ENCODE results near the gene ACOT9. TPM values are rescaled to one million over a fixed set of nuclear protein-coding genes. Genes with fewer than 3 reads are reported as not detected.
"Not testable (repeated sequence)": the region's sequence is repeated elsewhere in the genome, so short reads cannot be mapped to it uniquely, and the experiment has no call there.

Gene ACOT9
- total RNA-seq, 2 experiments from 2014 or later, result 46.8 to 49.7 TPM

DNA sequence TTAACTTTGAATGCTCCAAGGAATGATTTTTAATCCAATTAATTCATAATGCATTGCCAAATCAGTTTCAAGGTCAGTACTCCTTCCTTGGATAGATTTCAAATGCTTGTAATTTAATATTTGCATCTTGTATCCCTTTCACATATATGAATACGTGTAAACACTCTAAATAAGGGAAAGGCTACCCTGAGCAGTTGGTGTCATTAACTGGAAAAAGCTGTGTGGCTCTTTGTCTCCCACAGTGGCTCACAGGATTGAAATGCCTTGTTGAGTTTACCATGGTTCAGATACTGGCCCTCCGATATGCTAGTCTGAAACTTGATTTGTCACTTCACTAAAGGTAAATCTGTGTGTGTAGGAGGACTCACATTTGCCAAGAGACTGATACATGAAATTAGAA lies 16.7 kb upstream of the ACOT9 start:
- Mint-ChIP-seq H3K27me3 (ENCODE audit: low read depth) (no peaks in the 10 kb centered on the region), H3K4me3 (no peak overlapping the region), H3K9me3 (peaks cover 1% of the 10 kb centered on the region), H3K27ac (no peak overlapping the region), H3K4me1 (ENCODE audit: low read depth) (peaks cover 8% of the 10 kb centered on the region), H3K36me3 (ENCODE audit: low read depth) (no peaks in the 10 kb centered on the region)
- intact Hi-C loops (cut with micrococcal nuclease), result no loop called here
- DNase-seq, result no peak
- CTCF ChIA-PET, result interaction anchor here (0.6 kb wide), 1 partner anchor 128 kb away, joined by 3 read pairs; no protein-coding TSS in a partner anchor

DNA sequence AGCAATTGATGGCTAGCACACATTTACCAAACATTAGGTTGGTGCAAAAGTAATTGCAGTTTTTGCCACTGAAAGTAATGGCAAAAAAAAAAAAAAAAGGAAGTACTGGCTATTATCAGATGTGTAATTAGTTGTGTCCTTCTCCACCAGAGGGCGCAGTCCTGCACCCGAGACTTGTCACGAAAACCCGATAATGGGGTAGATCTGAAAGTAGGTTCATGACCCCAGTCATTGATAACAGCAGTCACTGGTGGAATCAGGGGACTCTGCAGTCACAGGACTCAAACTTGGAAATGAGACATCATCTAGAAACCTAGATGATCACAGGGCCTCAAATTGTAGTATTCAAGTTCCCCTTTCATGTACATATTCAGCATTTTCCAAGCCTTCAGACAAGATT lies 13.1 kb upstream of the ACOT9 start:
- CTCF ChIA-PET, result interaction anchor here (1.0 to 2.9 kb wide), 2 partner anchors 9 to 146 kb away, joined by 3 to 19 read pairs; no protein-coding TSS in a partner anchor
- Mint-ChIP-seq H3K4me3 (peak overlapping the region; percentile 24), H3K9me3 (no peaks in the 10 kb centered on the region), H3K27ac (peak overlapping the region; percentile 66), H3K4me1 (ENCODE audit: low read depth) (peaks cover 8% of the 10 kb centered on the region), H3K36me3 (ENCODE audit: low read depth) (no peaks in the 10 kb centered on the region), H3K27me3 (ENCODE audit: low read depth) (no peaks in the 10 kb centered on the region)
- peak; percentile 75 for DNase-seq
- intact Hi-C loops (cut with micrococcal nuclease), result loop anchor here (1.0 kb wide), 6 partner anchors 13 to 298 kb away; partner anchors contain the start of genes ACOT9 and EIF2S3

GRCh38 chrX:23754664-23755063 lies 11.6 kb upstream of the ACOT9 start:
- DNase-seq, result no peak
- intact Hi-C loops (cut with micrococcal nuclease), result no loop called here
- no peak overlapping the region for H3K27ac Mint-ChIP-seq
- no peaks in the 10 kb centered on the region for H3K27me3 Mint-ChIP-seq (ENCODE audit: low read depth)
- H3K4me1 Mint-ChIP-seq (ENCODE audit: low read depth), result peaks cover 8% of the 10 kb centered on the region
- no peak overlapping the region for H3K4me3 Mint-ChIP-seq
- H3K36me3 Mint-ChIP-seq (ENCODE audit: low read depth), result no peaks in the 10 kb centered on the region
- CTCF ChIA-PET, result interaction anchor here (0.9 to 1.0 kb wide), 2 partner anchors 29 to 152 kb away, joined by 3 to 4 read pairs; partner anchors contain the start of gene SAT1
- no peaks in the 10 kb centered on the region for H3K9me3 Mint-ChIP-seq

DNA sequence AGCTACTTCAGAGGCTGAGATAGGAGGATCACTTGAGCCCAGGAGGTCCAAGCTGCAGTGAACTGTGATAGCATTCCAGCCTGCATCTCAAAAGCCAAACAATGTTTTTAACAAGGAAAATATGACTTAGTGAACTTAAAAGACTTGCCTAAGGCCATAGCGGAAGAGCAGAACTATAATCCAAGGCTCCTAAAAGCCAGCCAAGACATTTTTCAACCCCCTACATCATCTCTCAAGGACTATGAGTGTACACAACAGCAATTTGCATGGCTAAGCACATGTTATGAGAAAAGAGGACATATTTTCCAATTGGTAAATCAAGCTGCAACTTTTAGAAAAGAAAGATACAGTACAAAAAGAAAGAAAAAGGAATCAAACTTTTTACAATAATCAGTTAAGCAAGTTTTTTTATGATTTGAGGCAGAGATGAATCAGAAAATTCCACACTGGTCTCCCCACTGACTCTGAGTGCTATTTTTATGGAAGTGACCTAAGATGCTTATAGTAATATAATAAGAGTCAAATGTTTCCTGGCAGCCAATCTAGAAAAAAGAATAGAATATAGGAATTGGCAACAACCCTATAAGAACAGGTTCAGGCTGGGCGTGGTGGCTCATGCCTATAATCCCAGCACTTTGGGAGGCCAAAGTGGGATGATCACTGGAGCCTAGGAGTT lies 9.8 kb upstream of the ACOT9 start:
- Mint-ChIP-seq H3K9me3 (no peaks in the 10 kb centered on the region), H3K27ac (no peak overlapping the region), H3K27me3 (ENCODE audit: low read depth) (no peaks in the 10 kb centered on the region), H3K4me3 (no peak overlapping the region), H3K36me3 (ENCODE audit: low read depth) (no peaks in the 10 kb centered on the region), H3K4me1 (ENCODE audit: low read depth) (peaks cover 8% of the 10 kb centered on the region)
- intact Hi-C loops (cut with micrococcal nuclease), result no loop called here
- DNase-seq, result no peak
- CTCF ChIA-PET, result interaction anchor here (0.9 to 2.0 kb wide), 2 partner anchors 149 kb away, joined by 3 to 8 read pairs; no protein-coding TSS in a partner anchor

GRCh38 chrX:23749576-23749975 lies 6.5 kb upstream of the ACOT9 start:
- intact Hi-C loops (cut with micrococcal nuclease), result no loop called here
- Mint-ChIP-seq H3K9me3 (no peaks in the 10 kb centered on the region), H3K27me3 (ENCODE audit: low read depth) (no peaks in the 10 kb centered on the region), H3K4me3 (no peak overlapping the region), H3K36me3 (ENCODE audit: low read depth) (no peaks in the 10 kb centered on the region), H3K27ac (no peak overlapping the region), H3K4me1 (ENCODE audit: low read depth) (peaks cover 4% of the 10 kb centered on the region)
- no peak for DNase-seq
- CTCF ChIA-PET, result no interaction called here

DNA sequence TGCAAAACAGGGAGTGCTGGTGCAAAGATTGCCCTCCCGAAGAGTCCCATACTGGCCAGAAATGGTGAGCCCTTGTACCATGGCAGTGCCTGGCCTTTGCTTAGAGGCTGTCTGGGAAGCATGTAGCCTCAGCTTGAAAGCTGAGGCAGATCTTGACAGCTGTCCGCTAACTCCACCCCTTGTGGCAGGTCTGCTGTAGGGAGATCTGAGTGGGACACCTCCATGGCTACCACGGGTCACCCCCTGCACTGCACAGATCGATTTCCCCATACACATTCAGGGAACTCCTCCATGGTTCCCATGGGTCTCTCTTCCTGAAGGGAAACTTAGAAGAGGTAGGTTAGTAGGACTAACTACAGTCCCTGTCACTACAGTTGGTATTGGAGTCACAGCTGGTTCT lies 6.1 kb upstream of the ACOT9 start:
- no peak overlapping the region for H3K27ac Mint-ChIP-seq
- intact Hi-C loops (cut with micrococcal nuclease), result no loop called here
- no peaks in the 10 kb centered on the region for H3K27me3 Mint-ChIP-seq (ENCODE audit: low read depth)
- DNase-seq, result no peak
- H3K4me1 Mint-ChIP-seq (ENCODE audit: low read depth), result peaks cover 4% of the 10 kb centered on the region
- no peaks in the 10 kb centered on the region for H3K36me3 Mint-ChIP-seq (ENCODE audit: low read depth)
- no peaks in the 10 kb centered on the region for H3K9me3 Mint-ChIP-seq
- CTCF ChIA-PET, result no interaction called here
- H3K4me3 Mint-ChIP-seq, result no peak overlapping the region

- no peak overlapping the region for H3K4me3 Mint-ChIP-seq
- CTCF ChIA-PET, result no interaction called here
- H3K36me3 Mint-ChIP-seq (ENCODE audit: low read depth), result peaks cover 3% of the 10 kb centered on the region
- H3K27me3 Mint-ChIP-seq (ENCODE audit: low read depth), result no peaks in the 10 kb centered on the region
- no peak overlapping the region for H3K27ac Mint-ChIP-seq
- DNase-seq, result no peak
- peaks cover 13% of the 10 kb centered on the region for H3K4me1 Mint-ChIP-seq (ENCODE audit: low read depth)
- no peaks in the 10 kb centered on the region for H3K9me3 Mint-ChIP-seq
- intact Hi-C loops (cut with micrococcal nuclease), result no loop called here
These were observed 2.7 kb upstream of the ACOT9 start for GRCh38 chrX:23745786-23746185.

DNA sequence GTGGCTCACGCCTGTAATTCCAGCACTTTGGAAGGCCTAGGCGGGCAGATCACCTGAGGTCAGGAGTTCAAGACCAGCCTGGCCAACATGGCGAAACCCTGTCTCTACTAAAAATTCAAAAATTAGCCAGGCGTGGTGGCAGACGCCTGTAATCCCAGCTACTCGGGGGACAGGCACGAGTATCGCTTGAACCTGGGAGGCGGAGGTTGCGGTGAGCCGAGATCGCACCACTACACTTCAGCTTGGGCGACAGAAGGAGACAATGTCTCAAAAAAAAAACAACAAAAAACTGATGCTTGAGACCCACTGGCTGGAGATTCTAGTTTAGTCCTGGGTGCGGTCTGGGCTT lies 521 bp upstream of the ACOT9 start:
- Mint-ChIP-seq H3K27ac (peak overlapping the region; percentile 77), H3K4me3 (peak overlapping the region; percentile 83), H3K4me1 (ENCODE audit: low read depth) (peaks cover 20% of the 10 kb centered on the region)
- H3K9me3 Mint-ChIP-seq; H3K27me3 Mint-ChIP-seq (ENCODE audit: low read depth); H3K36me3 Mint-ChIP-seq (ENCODE audit: low read depth); DNase-seq: not testable (repeated sequence)
- intact Hi-C loops (cut with micrococcal nuclease), result loop anchor here (1.0 to 2.0 kb wide), 4 partner anchors 13 to 281 kb away; partner anchors contain the start of gene APOO
- CTCF ChIA-PET, result interaction anchor here (0.6 to 0.9 kb wide), 4 partner anchors 36 to 310 kb away, joined by 3 to 4 read pairs (median 3); partner anchors contain the start of gene CXorf58

DNA sequence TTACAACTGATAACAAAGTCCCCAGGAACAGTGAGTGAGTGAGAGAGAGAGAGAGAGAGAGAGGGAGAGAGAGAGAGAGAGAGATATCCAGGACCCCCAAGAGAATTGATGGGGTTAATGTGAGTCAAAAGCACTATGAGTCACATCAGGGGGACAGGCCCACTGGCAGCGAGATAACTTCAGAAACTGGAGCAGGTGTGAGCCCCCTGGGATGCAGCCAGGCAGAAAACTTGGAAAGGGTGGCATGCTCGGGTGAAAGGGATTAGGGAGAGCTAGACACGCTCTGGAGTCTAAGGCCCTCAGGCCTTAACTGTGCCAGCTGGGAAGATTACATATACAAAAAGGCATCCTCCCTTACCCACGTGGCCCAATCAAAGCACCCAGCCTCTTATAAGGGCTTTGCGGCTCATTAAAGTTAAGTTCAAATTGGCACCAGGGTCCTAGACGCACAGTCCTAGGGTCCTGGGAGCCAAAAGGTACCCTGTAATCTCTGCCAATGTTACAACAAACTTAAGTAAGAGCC lies 841 bp downstream of the ACOT9 start:
- intact Hi-C loops (cut with micrococcal nuclease), result loop anchor here (1.0 to 2.0 kb wide), 3 partner anchors 10 to 283 kb away; partner anchors contain the start of gene APOO
- Mint-ChIP-seq H3K4me1 (ENCODE audit: low read depth) (peaks cover 26% of the 10 kb centered on the region), H3K9me3 (no peaks in the 10 kb centered on the region), H3K4me3 (peak overlapping the region; percentile 83), H3K27me3 (ENCODE audit: low read depth) (no peaks in the 10 kb centered on the region), H3K36me3 (ENCODE audit: low read depth) (peaks cover 3% of the 10 kb centered on the region), H3K27ac (peak overlapping the region; percentile 84)
- peak; percentile 16 for DNase-seq
- CTCF ChIA-PET, result interaction anchor here (1.5 kb wide), 1 partner anchor 159 kb away, joined by 5 read pairs; no protein-coding TSS in a partner anchor

DNA sequence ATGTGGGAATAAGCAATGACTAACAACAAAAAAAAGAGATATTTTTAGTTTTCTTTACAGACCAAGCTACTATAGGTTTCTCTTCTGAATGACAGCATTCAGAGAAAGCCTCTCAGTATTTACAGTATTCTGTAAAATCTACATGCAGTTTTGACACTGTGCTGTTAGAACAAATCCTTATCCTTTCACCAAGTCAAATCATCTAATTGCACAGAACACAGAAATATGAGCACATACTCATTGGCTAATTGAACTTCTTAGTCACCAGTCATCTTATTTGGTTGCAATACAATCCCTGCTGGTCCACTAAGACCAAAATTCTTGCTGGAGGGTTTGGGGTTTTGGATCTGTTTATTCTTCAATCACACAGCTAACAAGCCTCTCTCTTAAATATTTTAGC lies 5.7 kb downstream of the ACOT9 start:
- Mint-ChIP-seq H3K4me1 (ENCODE audit: low read depth) (peaks cover 44% of the 10 kb centered on the region), H3K4me3 (no peak overlapping the region), H3K27ac (no peak overlapping the region), H3K36me3 (ENCODE audit: low read depth) (peaks cover 3% of the 10 kb centered on the region), H3K9me3 (no peaks in the 10 kb centered on the region), H3K27me3 (ENCODE audit: low read depth) (no peaks in the 10 kb centered on the region)
- CTCF ChIA-PET, result interaction anchor here (1.5 kb wide), 1 partner anchor 164 kb away, joined by 10 read pairs; no protein-coding TSS in a partner anchor
- DNase-seq, result no peak
- intact Hi-C loops (cut with micrococcal nuclease), result loop anchor here (1.0 kb wide), 1 partner anchor 45 kb away; no protein-coding TSS in a partner anchor

DNA sequence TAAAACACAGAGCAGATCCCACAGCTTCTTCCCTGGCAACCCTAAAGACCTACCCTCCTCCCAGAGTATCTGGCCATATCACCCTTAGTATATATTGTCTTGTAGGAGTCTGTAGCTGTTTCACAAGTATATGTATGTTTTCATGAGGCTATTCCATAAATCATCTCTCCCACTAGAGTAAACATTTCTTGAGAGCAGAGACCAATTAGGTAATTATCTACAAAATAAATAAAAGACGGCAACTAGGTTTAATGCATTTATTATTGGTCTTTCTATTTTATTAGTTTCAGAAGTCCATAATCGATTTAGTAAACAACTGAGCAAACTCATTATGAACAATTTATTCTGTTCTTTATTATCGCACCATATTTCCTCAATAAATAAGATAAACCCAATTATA lies 7.0 kb downstream of the ACOT9 start:
- CTCF ChIA-PET, result interaction anchor here (0.6 to 1.1 kb wide), 3 partner anchors 16 to 46 kb away, joined by 3 read pairs; no protein-coding TSS in a partner anchor
- H3K4me1 Mint-ChIP-seq (ENCODE audit: low read depth), result peaks cover 45% of the 10 kb centered on the region
- H3K27ac Mint-ChIP-seq, result peak overlapping the region; percentile 39
- H3K36me3 Mint-ChIP-seq (ENCODE audit: low read depth), result peaks cover 7% of the 10 kb centered on the region
- no peaks in the 10 kb centered on the region for H3K27me3 Mint-ChIP-seq (ENCODE audit: low read depth)
- no peak overlapping the region for H3K4me3 Mint-ChIP-seq
- H3K9me3 Mint-ChIP-seq, result no peaks in the 10 kb centered on the region
- intact Hi-C loops (cut with micrococcal nuclease), result no loop called here
- DNase-seq, result no peak

DNA sequence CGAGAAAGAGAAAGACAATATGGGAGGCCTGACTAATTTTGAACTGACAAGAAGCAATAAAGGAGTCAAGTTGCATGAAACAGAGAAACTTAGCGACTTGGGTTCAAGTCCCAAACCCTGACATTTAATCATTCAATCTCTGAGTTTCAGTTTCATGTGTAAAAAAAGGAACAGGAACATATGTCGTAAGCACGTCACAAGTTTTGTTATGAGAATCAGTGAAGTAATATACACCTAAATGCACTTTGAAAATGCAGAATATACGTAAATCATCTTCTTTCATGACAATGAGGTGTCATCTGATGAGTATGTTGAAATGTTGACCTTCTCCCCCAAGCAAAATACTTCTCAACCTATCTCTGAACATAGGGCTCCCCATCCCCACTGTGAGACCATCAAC lies 10.4 kb downstream of the ACOT9 start:
- intact Hi-C loops (cut with micrococcal nuclease), result loop anchor here (1.0 to 5.0 kb wide), 12 partner anchors 10 to 748 kb away; partner anchors contain the start of genes APOO and EIF2S3
- peaks cover 17% of the 10 kb centered on the region for H3K36me3 Mint-ChIP-seq (ENCODE audit: low read depth)
- CTCF ChIA-PET, result interaction anchor here (1.1 kb wide), 1 partner anchor 169 kb away, joined by 4 read pairs; no protein-coding TSS in a partner anchor

More for the DNA sequence above, 10.4 kb downstream of the ACOT9 start:
- Mint-ChIP-seq H3K9me3 (no peaks in the 10 kb centered on the region), H3K27ac (peak overlapping the region; percentile 88), H3K4me1 (ENCODE audit: low read depth) (peaks cover 41% of the 10 kb centered on the region), H3K27me3 (ENCODE audit: low read depth) (no peaks in the 10 kb centered on the region), H3K4me3 (peak overlapping the region; percentile 55)
- DNase-seq, result peak; percentile 8
